HG02981 (cell line): Measurements from ENCODE around the gene IL17RA.

Experiments
- ATAC-seq: cut with Tn5 transposase; IDR thresholded peaks from one replicate; pipeline ENCODE4 v1.9.1; 2021; ENCODE audit warnings: mild to moderate bottlenecking, moderate library complexity; ENCODE audit not compliant: unreplicated experiment

IL17RA gene

DNA sequence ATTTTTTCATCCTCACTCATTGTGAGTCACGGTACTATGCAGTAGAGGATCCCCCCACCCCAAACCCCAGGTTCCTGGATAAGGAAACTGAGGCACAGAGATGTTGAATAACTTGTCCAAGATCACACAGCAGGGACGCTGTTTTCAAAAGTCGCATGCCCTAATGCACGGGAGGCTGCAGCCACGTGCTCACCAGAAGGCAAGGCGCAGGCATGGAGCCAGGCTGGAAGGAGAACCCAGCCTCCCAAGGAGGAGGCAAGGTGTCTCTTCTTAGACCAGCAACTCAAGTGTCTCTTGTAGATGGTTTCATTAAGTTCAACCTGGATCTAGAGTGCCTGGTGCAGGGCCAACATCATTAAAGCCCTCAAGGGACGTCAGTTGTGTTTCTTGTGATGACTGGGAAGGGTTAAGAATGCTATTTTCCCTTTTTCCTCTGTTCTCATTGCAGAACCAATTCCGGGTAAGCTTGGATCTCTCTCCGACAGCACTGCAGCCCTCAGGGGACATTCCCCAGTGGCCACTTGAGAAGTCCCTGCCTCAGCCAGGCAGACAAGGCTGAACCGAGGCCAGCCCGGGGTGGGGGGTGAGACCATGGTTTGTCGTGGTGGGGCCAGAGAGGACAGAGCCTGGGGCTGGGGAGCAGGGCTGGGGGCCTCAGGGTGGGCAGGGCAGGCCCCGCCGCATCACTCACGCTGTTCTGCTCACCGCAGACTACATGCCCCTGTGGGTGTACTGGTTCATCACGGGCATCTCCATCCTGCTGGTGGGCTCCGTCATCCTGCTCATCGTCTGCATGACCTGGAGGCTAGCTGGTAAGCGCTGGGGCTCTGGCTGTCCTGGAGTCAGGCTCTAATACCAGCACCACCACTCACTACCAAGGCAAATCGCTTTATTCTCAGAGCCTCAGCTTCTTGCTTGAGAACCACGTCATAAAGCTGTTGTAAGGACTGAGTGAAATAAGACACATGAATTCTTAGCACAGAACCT lies 20.6 kb downstream of the IL17RA start:
- no peak for ATAC-seq

DNA sequence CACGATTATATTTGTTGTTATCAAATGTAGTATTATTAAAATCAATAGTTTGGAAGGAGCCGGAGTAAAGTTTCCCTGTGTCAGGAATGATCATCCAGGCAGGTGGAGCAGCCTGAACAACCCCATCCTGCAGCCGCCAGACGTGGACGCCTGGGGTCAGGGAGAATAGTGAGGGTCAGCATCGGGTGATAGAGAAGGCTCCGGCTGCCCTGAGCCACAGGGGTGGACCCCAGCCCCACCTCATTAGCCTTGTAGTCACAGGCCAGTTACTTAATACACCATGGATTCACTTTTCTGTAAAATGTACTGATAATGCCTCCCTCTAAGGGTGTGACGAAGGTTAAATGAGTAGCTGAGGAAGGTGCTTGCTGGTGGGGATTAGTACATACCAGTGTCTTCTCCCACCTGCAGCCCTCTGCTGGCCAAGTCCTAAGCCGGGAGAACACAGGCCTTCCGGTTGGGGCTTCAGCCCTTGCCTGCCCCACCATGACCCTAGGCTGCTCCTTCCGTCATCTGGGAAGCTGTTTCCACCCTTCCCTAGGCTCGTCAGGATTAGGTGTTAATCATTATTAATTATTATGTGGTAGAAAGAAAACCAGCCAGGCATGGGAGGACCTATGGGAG lies 21.5 kb downstream of the IL17RA start:
- no peak for ATAC-seq

GRCh38 chr22:17106785-17107546 lies 22.2 kb downstream of the IL17RA start:
- no peak for ATAC-seq

DNA sequence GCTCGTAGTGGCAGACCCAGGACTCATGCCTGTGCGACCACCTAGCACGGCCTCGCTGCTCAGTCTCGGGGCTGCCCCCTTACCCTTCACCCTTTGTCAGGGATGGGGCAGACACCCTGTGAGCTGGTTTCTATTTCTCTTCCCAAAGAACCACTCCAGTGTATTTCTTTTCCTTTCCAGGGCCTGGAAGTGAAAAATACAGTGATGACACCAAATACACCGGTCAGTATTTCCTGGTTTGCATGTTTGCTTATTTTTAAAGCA lies 22.7 kb downstream of the IL17RA start:
- ATAC-seq, result no peak

DNA sequence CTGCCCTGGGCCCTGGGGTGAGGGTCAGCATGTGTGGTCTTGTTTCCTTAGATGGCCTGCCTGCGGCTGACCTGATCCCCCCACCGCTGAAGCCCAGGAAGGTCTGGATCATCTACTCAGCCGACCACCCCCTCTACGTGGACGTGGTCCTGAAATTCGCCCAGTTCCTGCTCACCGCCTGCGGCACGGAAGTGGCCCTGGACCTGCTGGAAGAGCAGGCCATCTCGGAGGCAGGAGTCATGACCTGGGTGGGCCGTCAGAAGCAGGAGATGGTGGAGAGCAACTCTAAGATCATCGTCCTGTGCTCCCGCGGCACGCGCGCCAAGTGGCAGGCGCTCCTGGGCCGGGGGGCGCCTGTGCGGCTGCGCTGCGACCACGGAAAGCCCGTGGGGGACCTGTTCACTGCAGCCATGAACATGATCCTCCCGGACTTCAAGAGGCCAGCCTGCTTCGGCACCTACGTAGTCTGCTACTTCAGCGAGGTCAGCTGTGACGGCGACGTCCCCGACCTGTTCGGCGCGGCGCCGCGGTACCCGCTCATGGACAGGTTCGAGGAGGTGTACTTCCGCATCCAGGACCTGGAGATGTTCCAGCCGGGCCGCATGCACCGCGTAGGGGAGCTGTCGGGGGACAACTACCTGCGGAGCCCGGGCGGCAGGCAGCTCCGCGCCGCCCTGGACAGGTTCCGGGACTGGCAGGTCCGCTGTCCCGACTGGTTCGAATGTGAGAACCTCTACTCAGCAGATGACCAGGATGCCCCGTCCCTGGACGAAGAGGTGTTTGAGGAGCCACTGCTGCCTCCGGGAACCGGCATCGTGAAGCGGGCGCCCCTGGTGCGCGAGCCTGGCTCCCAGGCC lies 23.7 kb downstream of the IL17RA start:
- no peak for ATAC-seq

DNA sequence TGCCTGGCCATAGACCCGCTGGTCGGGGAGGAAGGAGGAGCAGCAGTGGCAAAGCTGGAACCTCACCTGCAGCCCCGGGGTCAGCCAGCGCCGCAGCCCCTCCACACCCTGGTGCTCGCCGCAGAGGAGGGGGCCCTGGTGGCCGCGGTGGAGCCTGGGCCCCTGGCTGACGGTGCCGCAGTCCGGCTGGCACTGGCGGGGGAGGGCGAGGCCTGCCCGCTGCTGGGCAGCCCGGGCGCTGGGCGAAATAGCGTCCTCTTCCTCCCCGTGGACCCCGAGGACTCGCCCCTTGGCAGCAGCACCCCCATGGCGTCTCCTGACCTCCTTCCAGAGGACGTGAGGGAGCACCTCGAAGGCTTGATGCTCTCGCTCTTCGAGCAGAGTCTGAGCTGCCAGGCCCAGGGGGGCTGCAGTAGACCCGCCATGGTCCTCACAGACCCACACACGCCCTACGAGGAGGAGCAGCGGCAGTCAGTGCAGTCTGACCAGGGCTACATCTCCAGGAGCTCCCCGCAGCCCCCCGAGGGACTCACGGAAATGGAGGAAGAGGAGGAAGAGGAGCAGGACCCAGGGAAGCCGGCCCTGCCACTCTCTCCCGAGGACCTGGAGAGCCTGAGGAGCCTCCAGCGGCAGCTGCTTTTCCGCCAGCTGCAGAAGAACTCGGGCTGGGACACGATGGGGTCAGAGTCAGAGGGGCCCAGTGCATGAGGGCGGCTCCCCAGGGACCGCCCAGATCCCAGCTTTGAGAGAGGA lies 24.5 kb downstream of the IL17RA start:
- no peak for ATAC-seq

GRCh38 chr22:17109976-17110375 lies 25.2 kb downstream of the IL17RA start:
- no peak for ATAC-seq

GRCh38 chr22:17110791-17111550 lies 26.2 kb downstream of the IL17RA start:
- ATAC-seq, result no peak

DNA sequence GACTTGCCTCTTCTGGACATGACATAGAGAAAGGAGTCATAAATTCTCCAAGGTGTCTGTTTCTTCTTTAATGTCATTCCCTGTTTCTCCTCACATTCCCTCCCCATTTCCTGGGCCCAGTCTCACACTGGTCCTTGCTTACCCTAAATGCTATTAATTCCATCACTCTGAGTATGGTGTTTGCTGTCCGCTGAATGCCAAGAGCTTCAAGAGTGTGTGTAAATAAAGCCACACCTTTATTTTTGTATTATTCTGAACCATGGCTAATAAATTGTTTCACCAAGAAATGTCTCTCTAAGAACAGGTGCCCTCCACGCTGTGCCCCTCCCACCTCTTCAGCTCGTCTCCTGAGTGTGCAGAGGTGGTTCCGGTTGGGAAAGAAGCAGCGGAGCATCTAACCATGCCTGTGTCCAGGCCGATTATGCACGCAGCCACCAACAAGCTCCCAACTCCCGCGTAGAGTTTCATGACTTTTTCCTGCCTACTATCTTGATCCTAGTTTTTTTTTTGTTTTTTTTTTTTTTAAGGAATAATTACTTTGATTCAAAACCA lies 27.8 kb downstream of the IL17RA start:
- no peak for ATAC-seq

GRCh38 chr22:17113600-17113999 lies 28.8 kb downstream of the IL17RA start:
- no peak for ATAC-seq

DNA sequence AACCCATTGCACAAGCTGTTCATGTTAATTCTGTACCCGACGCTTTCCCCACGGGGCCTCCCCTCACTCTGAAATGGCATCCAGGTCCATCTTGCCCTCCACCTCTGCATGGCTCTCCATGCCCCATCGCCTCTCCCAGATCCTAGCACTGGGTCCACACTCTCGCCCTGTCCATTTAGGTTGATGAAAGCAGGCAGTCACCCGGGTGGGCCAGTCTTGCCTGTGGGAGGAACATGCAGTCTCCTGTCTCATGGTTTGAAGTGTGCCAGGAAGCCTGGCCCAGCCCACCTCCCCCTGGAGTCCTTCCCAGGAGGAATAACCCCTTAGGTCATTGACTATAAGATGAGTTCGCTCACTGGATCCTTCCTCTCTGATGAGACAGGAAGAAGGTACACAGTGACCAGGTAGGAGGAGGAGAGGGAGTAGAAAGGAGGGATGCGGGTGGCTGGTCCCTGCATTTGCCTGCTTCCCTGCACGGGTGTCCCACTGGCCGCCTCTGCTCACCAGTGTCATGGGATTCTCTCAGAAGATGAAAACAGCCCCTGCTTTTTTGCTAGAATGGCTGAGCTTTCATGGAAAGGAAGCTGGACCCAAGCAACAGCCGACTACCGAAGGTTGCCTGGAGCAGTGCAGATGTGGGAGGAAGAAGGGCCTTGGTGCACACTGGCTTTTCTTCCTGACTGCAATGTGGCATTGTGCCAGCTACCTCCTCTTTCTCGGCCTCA lies 29.5 kb downstream of the IL17RA start:
- ATAC-seq, result no peak

DNA sequence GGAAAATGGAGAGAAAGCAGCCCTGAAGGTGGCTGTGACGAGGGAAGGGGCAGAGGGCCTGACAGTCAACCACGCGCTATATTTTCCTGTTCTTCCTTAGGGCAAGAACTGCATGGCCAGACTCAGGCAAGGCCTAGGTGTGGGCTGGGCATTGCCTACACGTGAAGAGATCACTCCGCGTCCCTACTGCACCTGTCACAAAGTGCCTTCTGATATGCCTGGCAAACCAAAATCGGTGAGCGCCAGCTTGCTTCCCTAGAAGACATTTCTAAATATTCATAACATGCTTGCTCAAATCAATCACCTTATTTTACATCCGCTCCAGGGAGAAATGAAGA lies 30.1 kb downstream of the IL17RA start:
- ATAC-seq, result no peak

GRCh38 chr22:17115236-17115635 lies 30.4 kb downstream of the IL17RA start:
- no peak for ATAC-seq

GRCh38 chr22:17115945-17116565 lies 31.3 kb downstream of the IL17RA start:
- ATAC-seq, result no peak

DNA sequence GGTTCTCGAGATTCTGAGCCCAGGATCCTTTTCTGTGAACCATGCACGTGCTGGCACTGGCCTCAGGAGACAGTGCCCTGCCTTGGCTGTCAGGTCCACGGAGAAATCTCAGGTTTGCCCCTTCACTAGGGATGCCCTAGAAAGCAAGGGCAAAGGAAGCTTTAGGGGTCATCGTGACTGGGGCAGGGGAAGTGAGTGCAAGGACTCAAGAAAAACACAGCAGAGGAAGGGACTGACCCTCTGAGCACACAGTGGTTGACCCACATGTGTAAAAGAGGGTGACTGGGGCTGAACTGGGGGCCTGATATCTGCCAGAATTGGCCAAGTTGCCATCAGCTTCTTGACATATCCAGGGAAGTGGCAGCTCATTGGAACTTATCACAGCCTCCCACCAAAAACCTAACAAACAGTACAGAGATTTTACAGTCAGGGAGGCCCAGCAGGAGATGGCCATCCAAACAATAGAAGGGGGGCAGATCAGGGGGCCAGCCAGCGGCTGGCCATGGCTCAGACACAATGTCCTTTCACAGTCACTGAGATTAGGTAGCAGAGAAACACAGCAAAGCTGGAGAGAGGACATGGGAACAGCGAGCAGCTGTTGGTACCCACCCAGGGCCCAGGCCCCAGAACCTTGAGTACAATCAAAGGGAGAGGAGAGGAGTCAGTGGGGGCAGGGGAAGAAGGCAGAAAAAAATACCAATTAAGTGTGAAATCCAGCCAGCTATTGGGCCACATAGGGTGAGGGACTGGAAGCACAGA lies 32.0 kb downstream of the IL17RA start:
- no peak for ATAC-seq

GRCh38 chr22:17117400-17117799 lies 32.6 kb downstream of the IL17RA start:
- ATAC-seq, result no peak

DNA sequence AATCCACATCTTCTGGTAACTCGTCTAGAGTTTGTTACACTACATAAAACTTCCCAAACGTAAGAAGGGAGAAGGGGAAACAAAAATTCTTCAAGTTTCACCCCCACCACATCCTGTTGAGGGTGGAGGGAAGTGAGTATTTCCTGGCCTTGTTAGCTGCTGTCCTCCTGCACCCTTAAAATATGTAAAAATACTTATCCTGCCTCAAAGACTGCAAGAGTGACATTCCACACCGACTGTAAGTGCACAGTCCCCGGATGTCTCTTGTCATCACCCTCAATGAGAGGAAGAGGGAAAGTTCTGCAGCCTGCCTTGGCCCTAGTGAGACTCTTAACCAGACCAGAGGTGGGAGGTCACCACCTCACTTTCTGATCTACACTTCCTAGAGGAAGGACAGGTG lies 33.1 kb downstream of the IL17RA start:
- ATAC-seq, result no peak
